NCI-H82 (cell line): Measurements from ENCODE around the gene RPN2.

Source experiments
- DNase-seq: peaks from one replicate; lab custom pipeline; 2025; lab: John Stamatoyannopoulos, UW

The RPN2 gene

GRCh38 chr20:37266940-37267666, 88.0 kb downstream of the RPN2 start:
- no peak for DNase-seq

GRCh38 chr20:37267667-37268313, 88.7 kb downstream of the RPN2 start:
- no peak for DNase-seq

GRCh38 chr20:37270576-37271420, 91.7 kb downstream of the RPN2 start:
- DNase-seq: no peak

- no peak for DNase-seq
Observed at GRCh38 chr20:37271421-37271768, 92.3 kb downstream of the RPN2 start.

GRCh38 chr20:37273988-37274387, 94.9 kb downstream of the RPN2 start:
- no peak for DNase-seq

- no peak for DNase-seq
Observed at GRCh38 chr20:37274851-37275524, 95.9 kb downstream of the RPN2 start.

- DNase-seq: no peak
Observed at GRCh38 chr20:37276494-37277252, 97.5 kb downstream of the RPN2 start.

GRCh38 chr20:37277253-37277593, 98.1 kb downstream of the RPN2 start:
- DNase-seq: no peak

- DNase-seq: no peak
Observed at GRCh38 chr20:37278966-37279590, 99.9 kb downstream of the RPN2 start.

GRCh38 chr20:37279820-37280219, 100.7 kb downstream of the RPN2 start:
- DNase-seq: no peak

GRCh38 chr20:37280403-37280802, 101.3 kb downstream of the RPN2 start:
- no peak for DNase-seq

GRCh38 chr20:37282556-37282955, 103.4 kb downstream of the RPN2 start:
- DNase-seq: peak; percentile 49

GRCh38 chr20:37283530-37284195, 104.5 kb downstream of the RPN2 start:
- no peak for DNase-seq

GRCh38 chr20:37284691-37285161, 105.6 kb downstream of the RPN2 start:
- no peak for DNase-seq

GRCh38 chr20:37285664-37286374, 106.7 kb downstream of the RPN2 start:
- no peak for DNase-seq

GRCh38 chr20:37288091-37288490, 109.0 kb downstream of the RPN2 start:
- no peak for DNase-seq

- no peak for DNase-seq
Observed at GRCh38 chr20:37290158-37290810, 111.2 kb downstream of the RPN2 start.
